NCI-H748 (cell line): Measurements from ENCODE around the gene ACSBG1.

ENCODE experiments used
- DNase-seq: peaks from one replicate; lab custom pipeline; 2025; ENCODE audit not compliant: unreplicated experiment; lab: John Stamatoyannopoulos, UW

The ACSBG1 gene

DNA sequence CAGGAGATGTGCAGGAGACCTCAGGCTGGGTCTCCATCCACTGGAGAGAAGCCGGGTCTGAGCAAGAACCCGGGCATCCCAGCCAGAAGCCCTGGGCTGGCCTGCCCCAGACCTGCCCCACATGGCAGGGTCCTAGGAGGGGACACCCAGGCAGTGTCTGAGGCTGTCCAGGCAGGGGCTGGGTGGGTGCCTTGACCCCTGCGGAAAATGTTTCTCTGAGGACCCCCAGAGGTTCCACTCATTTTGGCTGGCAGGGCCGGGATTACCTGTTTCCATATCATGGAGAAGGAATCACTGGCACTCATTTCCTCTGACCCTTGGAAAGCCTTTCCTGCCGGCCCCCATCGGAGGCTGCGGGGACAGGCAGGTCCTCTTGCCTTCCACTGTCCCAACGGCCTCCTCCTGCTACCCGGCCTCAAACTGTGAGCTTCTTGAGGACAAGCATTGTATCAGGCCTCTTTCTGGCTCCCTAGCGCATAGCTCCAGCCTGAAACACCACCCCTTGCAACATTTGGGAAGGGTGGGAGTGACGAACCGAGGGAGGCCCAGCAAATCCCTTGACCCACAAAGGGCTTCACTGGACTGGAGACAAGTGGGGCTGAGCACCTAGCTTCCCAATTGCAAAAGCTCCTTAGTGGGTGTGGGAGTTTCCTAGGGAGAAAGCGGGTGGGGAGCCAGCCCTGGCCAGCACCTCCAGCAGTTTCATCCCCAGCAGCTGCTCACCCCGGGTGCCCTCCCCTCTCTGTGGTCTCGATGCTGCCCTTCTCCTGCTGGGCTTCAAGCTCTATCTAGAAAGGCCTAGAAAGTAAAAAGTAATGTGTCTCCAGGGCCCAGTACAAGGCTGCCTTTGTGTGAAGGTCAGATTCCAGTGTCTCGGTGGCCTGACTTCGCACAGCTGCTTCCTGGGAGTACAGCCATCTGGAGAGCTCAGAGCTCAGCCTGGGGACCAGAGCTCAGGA lies 29.7 kb downstream of the ACSBG1 start:
- no peak for DNase-seq

DNA sequence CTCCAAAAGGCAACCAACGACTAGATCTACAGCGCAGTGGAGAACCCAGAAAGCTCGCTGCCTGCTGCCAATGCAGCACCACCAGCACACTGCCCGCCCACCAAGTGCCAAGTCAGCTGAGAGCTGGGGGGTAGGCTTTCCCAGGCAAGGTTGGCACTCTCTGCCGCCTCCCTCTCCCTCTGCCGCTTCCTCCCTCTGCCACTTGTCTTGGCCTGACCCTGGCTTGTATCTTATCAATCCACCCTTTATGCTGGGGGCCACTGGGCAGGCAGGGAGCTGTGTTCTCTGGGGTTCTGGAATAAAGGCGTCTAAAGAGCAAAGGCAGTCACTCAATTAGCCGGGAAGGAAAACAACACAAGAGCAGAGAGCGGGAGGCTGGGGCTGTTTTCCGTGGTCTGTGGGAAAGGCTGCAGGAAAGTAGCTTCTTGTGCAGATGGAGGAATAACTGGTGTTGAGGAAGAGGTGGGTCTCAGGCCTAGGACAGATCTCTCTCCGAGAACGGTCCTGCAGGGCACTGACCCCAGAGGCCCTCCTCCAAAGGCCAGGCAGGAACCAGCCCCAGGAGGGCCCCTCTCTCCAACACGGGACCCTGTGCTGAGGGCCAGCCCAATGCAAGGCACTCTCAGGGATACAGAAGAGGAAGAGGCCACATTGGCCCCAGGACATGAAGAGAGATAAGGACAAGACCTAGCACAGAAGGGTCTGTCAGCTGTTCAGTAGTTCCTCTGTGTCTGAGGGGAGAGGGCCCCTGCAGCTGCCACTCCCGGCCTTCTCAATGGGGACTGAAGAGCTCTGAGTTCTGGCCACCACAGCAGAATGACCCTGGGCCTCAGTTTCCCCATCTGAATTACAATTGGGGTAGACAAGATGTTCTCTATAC lies 30.8 kb downstream of the ACSBG1 start:
- DNase-seq, result no peak

DNA sequence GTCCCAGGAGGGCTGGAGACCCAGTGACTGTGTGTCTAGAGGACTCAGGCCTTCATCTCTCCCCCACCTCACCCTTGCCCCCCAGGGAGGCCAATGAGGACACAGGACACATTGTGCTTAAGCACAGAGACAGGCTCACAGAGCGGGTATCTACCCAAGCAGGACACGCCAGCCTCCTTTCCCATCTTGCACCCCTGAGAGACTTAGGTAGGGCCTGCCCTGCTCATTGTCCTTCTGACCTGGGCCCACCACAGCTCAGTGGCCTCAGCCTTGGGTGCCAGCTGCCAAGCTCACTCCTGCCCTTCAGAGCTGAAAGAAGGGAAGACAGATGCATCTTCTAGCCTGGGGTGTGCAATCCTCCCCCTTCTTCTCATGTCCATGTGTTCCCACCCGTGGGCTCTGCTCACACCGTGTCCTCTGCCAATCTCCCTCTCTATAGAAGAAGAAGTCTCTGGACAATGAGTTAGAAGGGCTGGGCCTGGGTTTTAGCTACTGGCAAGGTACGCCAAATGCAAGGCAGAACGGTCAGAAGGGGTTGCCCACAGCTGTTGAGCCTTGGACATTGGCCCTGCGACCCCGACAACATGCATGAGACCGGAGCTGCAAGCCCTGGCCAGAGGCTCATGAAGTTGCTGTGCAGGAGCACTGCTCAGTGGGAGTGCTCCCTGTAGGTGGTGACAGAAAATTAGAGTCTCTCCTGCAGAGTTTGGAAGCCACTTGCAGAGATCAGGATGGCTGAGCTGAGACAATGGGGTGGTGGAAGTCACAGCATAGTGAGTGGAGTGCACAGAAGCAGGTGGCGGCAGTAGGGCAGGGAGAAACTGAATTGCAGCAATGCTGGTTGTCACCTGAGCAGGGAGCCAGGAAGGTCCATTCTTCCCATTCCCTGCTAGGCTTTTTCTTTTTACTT lies 32.8 kb downstream of the ACSBG1 start:
- no peak for DNase-seq

DNA sequence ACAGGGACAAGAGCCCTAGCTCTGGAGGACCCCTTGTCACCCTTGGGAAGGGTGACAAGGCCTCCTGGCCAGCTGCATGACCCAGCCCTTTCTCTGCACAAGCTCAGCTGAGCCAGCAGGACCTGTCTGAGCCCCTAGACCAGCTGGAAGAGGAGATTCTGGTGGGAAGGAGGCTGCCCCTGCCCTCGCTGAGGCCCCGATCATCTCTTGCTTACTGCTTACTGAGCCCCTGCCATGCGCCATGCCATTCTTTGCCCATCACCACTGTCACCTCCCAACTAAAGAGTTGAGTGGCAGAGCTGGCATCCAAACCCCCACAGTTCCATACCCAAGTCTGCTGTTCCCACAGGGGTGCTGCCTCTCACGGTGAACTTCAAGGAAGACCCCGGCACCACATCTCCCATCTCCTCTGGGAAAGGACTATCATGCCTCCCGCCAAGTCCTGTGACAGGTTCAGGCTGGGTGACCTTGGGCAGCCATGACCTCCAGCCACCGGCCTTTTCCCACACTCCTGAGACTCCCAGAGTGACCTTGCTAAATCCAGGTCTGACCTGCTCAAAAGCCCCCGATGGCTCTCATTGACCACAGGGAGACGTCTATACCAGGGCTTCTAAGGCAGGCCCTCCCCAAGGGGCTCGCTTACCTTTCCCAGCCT lies 34.0 kb downstream of the ACSBG1 start:
- DNase-seq, result no peak

DNA sequence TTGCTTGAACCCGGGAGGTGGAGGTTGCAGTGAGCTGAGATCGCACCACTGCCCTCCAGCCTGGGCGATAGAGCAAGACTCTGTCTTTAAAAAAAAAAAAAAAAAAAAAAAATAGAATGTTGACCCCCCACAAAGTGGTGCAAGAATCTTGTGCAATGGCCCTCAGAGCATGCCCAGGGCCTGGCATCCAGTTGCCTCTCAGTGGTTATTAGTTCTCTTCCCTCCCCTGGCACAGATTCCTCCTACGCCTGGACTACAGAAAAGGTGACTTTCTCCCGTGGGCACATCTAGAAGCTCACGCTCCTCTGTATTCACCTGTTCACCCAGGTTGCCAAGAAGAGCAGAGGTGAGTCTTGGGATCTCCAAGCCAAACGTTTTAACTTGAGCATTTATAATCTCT lies 36.7 kb downstream of the ACSBG1 start:
- DNase-seq, result no peak

DNA sequence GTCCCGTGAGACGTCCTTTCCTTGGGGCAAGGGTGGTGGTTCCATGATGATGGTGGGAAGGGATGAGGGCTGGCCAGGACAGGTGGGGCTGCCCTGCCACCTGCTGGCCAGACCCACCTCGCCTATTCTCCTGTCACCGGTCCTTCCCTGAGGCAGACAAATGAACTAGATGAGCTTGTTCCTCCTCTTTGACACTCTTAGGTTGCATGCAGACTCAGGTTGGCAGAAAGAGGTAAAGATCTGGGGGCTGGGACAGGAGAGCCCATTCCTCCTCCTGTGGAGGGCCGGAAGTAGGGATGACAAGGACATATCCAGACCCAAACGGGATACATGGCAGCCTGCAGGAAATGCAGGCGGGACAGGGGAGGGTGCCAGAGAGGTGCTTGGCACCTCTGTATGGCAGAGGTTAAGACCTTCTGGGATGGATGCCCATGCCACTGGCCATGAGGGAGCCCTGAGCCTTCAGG lies 38.6 kb downstream of the ACSBG1 start:
- peak; percentile 30 for DNase-seq

DNA sequence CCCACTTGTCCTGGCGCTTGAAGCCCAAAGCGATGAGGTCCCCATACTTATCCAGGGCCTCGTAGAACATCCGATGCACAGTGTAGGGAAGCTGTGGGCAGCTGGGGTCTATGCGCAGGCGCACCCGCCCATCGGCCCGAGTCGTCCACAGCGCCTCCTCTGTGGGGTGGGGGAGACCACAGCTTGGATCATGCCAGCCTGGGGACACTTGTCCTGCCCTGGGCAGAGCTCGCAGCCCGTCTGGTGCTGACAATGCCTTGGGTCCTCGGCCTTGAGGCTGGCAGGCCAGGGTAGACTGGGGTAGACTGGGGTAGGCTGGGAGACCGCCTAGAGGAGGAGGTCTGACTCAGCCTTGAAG lies 39.8 kb downstream of the ACSBG1 start:
- DNase-seq, result no peak

DNA sequence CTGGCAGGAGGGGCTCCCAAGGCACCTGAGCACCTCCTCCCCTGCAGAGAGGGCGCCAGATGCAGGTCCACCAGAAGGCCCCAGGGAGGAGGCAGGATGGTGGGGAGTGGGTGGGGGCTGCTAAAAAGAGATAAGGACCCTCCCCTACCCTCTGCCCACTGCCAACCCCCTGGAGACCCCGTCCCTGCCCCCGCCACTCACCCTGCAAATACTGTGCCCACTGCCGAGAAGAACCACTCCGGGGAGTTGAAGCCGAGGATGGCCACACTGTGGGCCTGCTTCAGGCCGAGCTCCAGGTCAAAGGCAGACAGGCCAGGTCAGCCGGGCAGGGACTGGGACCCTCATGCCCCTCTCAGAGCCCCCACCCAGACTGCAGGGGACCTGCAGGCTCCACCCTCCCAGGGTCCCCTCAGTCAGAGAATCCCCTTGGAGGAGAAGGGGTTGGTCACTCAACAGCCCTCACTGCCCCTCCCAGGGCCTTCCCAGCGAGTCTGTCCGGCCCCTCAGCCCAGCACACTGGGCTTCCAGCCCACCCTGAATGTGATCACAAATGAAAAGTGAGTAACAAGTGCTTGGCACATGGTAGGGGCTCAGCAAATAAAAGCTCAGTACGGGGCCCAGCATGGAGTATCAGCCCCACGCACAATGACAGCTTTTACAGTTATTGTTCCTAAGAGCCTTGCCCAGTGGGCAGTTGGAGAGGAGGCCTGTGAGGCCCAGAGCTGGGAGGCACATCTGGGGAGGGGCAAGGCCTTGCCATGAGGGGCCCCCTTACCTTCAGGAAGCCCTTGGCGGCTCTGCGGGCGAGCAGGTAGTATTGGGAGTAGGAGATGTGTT lies 40.4 kb downstream of the ACSBG1 start:
- DNase-seq, result no peak

DNA sequence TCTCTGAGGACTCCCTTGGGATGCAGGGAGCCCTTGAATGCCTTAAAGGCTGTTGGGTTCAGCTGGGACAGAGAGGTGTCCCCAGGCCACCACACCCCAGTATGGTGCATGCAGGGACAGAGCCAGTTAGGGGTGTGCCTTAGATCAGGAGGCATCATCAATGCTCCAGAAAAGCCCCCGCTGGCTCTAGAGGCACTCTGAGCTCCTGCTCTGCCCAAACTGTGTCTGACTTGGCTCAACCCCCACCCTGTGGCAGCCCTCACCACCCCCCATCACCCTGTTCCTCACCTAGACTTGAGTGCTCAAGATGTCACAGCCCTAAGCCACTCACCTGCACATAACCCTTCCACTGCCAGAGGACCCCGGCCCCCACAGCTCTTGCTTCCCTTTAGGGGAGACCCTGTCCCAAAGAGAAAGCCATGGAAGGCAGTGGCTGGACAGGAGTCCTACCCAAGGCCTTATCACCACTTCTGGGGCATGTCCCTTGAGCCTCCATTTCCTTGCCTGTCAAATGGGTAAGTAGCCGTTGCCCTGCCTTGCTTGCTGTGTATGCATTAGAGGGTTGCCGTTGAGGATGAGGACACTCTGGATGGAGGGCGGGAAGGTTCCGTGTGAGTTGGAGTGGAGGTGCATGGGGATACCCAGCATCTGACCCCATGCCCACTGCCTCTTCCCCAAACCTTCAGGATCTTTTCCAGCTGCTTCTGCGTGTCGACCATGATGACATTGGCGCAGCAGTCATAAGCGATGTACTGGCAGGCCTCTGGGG lies 41.4 kb downstream of the ACSBG1 start:
- DNase-seq, result no peak

DNA sequence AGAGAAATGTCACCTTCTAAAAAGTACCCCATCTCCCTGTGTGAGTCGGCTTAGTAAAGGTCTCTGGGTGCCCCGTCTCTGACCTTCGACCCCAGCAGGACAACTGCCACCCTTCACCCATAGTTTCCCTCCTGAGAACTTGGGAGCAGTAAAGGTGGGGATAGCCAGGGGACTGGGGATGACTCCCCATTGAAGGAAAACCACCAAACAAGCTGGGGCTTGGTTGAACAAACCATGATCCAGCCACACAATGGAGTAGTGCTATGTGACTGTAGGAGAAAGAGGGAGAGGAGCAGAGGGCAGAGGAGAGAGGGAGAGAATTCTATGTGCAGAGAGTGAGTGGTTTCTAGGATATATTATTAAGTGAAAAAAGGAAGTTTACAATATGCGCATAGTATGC lies 51.5 kb downstream of the ACSBG1 start:
- DNase-seq, result no peak

DNA sequence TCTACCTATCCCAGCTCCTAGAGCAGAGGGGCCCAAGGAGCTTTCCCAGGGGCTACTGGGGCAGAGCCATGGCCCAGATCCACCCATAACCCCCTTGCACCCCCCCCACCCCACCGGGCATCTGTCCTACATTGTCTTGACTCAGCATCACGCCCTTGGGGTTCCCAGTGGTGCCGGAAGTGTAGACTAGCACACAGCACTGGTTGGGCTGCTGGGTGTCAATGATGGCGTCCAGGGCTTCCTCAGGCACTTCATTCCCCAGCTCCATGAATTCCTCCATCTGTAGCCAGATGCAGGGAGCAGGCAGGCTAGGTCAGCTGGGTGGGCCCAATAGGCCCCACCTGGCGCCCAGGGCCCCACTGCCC lies 52.0 kb downstream of the ACSBG1 start:
- no peak for DNase-seq

DNA sequence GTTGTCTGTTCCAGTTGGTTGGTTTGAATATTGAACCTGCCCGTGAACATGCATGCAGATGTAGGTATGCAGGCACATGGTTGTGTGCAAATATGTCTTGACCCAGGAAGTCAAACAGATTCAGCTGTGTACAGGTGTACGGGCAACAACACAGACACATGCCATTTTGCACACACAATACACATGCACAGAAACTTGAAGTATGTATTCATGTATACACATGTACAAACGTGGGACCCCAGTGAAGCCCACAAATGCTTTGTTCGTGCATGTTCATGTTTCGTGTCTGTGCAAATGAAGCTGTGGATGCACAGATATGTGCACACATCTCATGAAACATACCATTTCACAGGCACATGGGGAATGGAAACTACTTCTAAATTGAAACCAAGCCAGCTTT lies 54.5 kb downstream of the ACSBG1 start:
- no peak for DNase-seq

DNA sequence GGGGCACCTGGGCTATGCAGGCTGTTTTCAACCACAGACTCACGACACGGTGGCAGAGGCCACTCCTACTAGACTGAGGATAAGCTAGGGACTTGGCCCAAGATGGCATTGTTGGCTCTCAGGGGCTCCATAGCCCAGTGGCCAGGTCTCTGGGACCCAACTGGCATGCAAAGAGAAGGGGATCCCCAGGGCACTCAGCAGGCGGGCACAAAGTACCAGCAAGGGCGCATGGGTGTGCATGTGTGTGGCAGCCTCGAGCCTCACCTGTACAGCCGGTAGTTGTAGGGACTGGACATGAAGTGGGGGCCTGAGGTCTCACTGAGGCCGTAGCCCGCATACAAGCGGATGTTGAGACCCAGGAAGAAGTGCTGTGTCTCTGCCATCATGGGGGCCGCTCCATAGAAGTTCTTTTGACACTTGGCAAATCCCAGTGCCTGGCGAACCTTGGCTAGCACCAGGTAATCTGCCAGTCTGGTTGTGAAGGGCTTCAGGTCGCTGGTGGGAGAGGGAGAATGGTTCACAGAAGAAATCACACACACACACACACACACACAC lies 55.0 kb downstream of the ACSBG1 start:
- no peak for DNase-seq

DNA sequence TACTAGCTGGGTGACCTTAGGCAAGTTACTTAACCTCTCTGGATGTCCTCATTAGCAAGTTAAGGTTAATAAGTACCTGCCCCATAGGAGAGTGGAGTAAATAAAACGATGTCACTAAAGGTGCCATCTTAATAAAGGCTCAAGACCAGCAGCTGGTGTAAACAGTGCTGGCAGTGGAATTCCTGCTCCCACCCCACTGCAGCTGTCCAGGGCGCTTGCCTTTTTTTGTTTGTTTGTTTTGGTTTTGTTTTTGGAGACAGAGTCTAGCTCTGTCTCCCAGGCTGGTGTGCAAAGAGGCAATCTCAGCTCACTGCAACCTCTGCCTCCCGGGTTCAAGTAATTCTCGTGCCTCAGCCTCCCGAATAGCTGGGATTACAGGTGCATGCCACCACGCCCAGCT lies 56.3 kb downstream of the ACSBG1 start:
- no peak for DNase-seq

DNA sequence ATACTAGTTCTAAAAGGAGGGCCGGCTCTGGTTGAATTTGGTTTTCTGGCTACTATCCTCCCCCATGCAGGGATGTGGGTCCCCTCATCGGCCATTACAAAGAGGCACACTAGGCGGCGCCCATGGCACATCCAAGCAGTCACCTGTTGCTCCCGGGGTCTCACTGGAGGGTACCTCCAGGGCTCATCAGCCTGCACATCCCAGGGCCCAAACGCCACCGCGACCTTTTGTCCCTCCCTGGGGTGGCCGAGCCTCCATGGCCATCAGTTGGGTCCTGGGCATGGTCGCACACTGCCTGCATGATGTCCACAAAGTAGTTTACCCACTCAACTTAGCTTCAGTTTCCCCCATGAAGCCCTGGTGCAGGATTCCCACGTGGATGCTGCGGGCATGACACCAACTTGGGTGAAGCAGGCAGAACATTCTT lies 56.9 kb downstream of the ACSBG1 start:
- peak; percentile 11 for DNase-seq

DNA sequence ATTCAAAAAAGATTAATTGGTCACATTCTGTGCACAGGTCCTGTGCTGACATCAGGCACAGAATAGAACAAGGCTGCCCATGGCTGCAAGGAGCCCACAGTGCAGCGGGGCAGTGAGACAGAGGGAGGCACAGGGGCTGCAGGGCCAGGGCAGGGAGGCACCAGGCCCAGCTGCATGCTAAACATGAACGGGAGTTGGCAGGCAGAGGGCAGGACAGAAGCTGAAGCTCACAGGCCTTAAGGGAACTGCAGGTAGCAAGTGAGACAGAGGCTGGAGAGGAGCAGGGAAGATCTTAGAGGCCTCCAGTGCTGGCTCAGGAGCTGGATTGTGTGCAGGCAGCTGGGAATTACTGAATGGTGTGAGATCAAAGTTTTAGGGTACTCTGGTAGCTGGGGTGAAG lies 59.0 kb downstream of the ACSBG1 start:
- DNase-seq, result no peak

DNA sequence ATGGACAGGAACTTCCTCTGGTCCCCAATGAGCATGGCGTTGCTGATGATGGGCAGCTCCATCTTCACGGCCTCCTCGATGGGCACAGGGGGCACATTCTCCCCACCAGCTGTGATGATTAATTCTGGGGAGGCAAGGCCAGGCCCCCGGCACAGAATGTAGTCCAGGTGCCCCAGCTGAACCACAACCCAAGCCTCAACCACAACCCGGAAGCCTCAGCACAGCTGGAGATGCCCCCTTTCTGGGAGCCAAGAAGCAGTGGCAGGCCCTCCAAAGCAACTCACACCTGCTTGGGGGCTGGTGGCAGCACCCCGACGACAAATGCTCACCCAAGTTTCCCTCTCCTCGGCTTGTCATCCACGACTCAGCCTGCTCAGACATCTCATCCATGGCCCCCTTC lies 60.0 kb downstream of the ACSBG1 start:
- no peak for DNase-seq

DNA sequence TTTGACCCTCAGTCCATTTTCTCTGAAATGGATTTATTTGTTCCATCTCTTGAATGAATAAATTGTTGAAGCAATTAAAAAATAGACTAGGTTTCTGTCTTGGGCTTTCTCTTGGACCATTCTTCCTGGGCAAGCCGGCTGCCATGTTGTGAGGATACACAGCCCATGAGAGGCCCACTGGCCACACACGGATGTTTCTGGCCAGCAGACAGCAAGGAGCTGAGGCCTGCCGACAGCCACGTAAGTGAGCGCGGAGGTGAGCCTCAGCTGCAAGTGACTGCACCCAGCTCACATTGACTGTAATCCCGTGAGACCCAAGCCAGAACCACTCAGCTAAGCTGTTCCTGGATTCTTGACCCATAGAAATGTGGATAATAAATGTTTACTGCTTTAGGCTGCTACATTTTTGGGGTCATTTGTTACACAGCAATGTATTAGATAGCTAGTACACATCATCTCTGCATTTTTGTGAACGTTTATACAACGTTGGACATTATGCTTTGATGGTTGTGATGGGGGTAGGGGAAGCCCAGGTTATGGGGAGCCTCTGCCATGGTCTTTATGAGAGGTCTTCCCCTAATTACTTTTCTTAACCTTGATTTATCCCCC lies 62.4 kb downstream of the ACSBG1 start:
- no peak for DNase-seq
